Neural progenitor cell (in vitro differentiated cells): Measurements from ENCODE around the gene IWS1. TPM values are rescaled to one million over a fixed set of nuclear protein-coding genes. Genes with fewer than 3 reads are reported as not detected.

Experiments used
- DNase-seq: peaks from one replicate; pipeline ENCODE4 v3.0.0-alpha.2; 2016; ENCODE audit warnings: low spot score
- H2AFZ ChIP-seq: fragments of 200-600 bp; sonication (generic); replicated peaks from 2 replicates; pipeline ENCODE4 v1.6.1; 2016; ENCODE audit warnings: antibody characterized with exemption
- H3F3A ChIP-seq: fragments of 200-600 bp; sonication (generic); 2 replicates; pipeline ENCODE4 v1.6.1; 2016; ENCODE audit warnings: antibody characterized with exemption, low read depth
- H3K27ac ChIP-seq: fragments of 200-600 bp; sonication (generic); 2 replicates; pipeline ENCODE4 v1.5.1; 2016; ENCODE audit warnings: mild to moderate bottlenecking
- H3K27me3 ChIP-seq: fragments of 200-600 bp; sonication (generic); 2 replicates; pipeline ENCODE4 v1.6.1; 2016; ENCODE audit warnings: mild to moderate bottlenecking, moderate library complexity
- H3K36me3 ChIP-seq: fragments of 200-600 bp; sonication (generic); 2 replicates; pipeline ENCODE4 v1.5.1; 2016
- H3K4me1 ChIP-seq: fragments of 200-600 bp; sonication (generic); 2 replicates; pipeline ENCODE4 v1.6.1; 2016; ENCODE audit warnings: mixed run types
- H3K4me2 ChIP-seq: fragments of 200-600 bp; sonication (generic); 2 replicates; pipeline ENCODE4 v1.6.1; 2016
- H3K4me3 ChIP-seq: fragments of 200-600 bp; sonication (generic); 2 replicates; pipeline ENCODE4 v1.5.1; 2016
- H3K79me2 ChIP-seq: fragments of 200-600 bp; sonication (generic); 2 replicates; pipeline ENCODE4 v1.6.1; 2016; ENCODE audit warnings: low read depth
- H3K9ac ChIP-seq: fragments of 200-600 bp; sonication (generic); 2 replicates; pipeline ENCODE4 v1.6.1; 2016
- H3K9me3 ChIP-seq: fragments of 200-600 bp; sonication (generic); 2 replicates; pipeline ENCODE4 v1.5.1; 2016; ENCODE audit warnings: low read depth
- H4K20me1 ChIP-seq: fragments of 200-600 bp; sonication (generic); 2 replicates; pipeline ENCODE4 v1.6.1; 2016; ENCODE audit warnings: low read depth
- H3K27ac Mint-ChIP-seq: 3 replicates; pipeline ENCODE4 v1.8.0; 2021; ENCODE audit warnings: mixed read lengths
- H3K27me3 Mint-ChIP-seq: 2 replicates; pipeline ENCODE4 v1.8.0; 2022; ENCODE audit warnings: low read depth, mild to moderate bottlenecking, inconsistent platforms, moderate library complexity, mixed read lengths; ENCODE audit not compliant: insufficient read depth
- H3K36me3 Mint-ChIP-seq: 3 replicates; pipeline ENCODE4 v1.8.0; 2021; ENCODE audit warnings: mixed read lengths
- H3K4me1 Mint-ChIP-seq: 3 replicates; pipeline ENCODE4 v1.8.0; 2021; ENCODE audit warnings: mixed read lengths
- H3K4me3 Mint-ChIP-seq: 3 replicates; pipeline ENCODE4 v1.8.0; 2021; ENCODE audit warnings: mild to moderate bottlenecking, moderate library complexity, mixed read lengths
- H3K9me3 Mint-ChIP-seq: 3 replicates; pipeline ENCODE4 v1.8.0; 2020; ENCODE audit warnings: mixed read lengths
- EZH2 ChIP-seq: fragments of 200-600 bp; sonication (generic); IDR thresholded peaks from 2 replicates; pipeline ENCODE4 v1.6.1; 2017; ENCODE audit warnings: antibody characterized with exemption, mild to moderate bottlenecking, moderate library complexity
- EZH2phosphoT487 ChIP-seq: fragments of 200-600 bp; sonication (generic); IDR thresholded peaks from 2 replicates; pipeline ENCODE4 v1.6.1; 2017; ENCODE audit warnings: antibody characterized with exemption
- total RNA-seq: library from RNA; depleted of rRNA; stranded (reverse); fragments of >200 nt; gene quantifications from 2 replicates; pipeline ENCODE4 v1.2.3, GENCODE V29; 2015; ENCODE audit warnings: low replicate concordance
- TF ChIP-seq, protein P1 (sequence below): fragments of 200-600 bp; sonication (generic); IDR thresholded peaks from 2 replicates; pipeline ENCODE4 v1.5.1; 2017; ENCODE audit warnings: antibody characterized with exemption, mild to moderate bottlenecking

The IWS1 gene
- total RNA-seq, 1 donor from 2014 or later: 115 TPM

DNA sequence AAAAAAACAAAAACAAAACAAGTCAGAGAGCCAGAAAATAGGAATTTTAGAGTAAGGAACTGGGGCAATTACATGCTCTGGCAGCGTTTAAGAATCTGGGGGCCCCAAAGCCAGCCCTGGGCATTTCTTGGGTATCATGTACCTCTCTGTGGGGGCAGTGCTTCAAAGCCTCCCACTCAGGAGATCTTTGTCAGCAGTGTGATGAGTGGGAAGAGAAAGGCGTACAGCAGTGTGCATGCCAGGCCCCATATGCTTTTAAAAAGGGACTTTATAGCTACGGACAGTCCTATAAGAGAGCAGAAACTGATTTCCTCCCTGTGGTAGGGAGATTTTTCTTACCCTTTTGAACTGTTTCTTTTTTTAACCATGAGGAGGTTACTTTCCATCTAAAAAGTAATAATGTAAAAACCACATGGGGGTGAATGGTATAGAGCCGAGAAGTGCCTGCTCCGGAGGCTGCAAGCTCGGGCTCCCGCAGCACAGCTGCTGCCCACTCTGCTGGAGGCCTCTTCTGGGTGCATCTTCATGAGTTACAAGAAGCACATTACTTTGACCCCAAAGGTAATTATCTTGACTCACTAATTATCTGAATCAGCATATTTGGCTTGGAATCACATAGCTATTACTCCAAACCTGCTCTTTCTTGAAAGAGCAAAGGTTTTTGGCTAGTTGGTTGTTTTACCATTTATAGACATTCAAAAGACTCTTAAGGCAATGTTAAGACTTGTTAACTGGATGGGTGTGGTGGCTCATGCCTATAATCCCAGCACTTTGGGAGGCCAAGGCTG lies 61.6 kb downstream of the IWS1 start:
- TF ChIP-seq EZH2phosphoT487 (no peak), EZH2 (no peak)
- TF ChIP-seq, protein P1, sequence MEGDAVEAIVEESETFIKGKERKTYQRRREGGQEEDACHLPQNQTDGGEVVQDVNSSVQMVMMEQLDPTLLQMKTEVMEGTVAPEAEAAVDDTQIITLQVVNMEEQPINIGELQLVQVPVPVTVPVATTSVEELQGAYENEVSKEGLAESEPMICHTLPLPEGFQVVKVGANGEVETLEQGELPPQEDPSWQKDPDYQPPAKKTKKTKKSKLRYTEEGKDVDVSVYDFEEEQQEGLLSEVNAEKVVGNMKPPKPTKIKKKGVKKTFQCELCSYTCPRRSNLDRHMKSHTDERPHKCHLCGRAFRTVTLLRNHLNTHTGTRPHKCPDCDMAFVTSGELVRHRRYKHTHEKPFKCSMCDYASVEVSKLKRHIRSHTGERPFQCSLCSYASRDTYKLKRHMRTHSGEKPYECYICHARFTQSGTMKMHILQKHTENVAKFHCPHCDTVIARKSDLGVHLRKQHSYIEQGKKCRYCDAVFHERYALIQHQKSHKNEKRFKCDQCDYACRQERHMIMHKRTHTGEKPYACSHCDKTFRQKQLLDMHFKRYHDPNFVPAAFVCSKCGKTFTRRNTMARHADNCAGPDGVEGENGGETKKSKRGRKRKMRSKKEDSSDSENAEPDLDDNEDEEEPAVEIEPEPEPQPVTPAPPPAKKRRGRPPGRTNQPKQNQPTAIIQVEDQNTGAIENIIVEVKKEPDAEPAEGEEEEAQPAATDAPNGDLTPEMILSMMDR: no peak
- Histone ChIP-seq H3K9ac (no peak overlapping the region), H3K9me3 (no peaks in the 10 kb centered on the region), H3K36me3 (no peaks in the 10 kb centered on the region), H2AFZ (no peak overlapping the region), H3K4me2 (no peak overlapping the region), H4K20me1 (no peaks in the 10 kb centered on the region), H3K27me3 (no peaks in the 10 kb centered on the region), H3F3A (peaks cover 24% of the 10 kb centered on the region), H3K27ac (no peak overlapping the region), H3K4me3 (no peak overlapping the region), H3K79me2 (no peaks in the 10 kb centered on the region), H3K4me1 (peaks cover 21% of the 10 kb centered on the region)
- H3K4me3 Mint-ChIP-seq: no peak overlapping the region
- H3K4me1 Mint-ChIP-seq: peaks cover 10% of the 10 kb centered on the region
- H3K27ac Mint-ChIP-seq: no peak overlapping the region
- H3K27me3 Mint-ChIP-seq: peaks cover 5% of the 10 kb centered on the region
- H3K36me3 Mint-ChIP-seq: peaks cover 7% of the 10 kb centered on the region
- no peak for DNase-seq
- H3K9me3 Mint-ChIP-seq: no peaks in the 10 kb centered on the region

DNA sequence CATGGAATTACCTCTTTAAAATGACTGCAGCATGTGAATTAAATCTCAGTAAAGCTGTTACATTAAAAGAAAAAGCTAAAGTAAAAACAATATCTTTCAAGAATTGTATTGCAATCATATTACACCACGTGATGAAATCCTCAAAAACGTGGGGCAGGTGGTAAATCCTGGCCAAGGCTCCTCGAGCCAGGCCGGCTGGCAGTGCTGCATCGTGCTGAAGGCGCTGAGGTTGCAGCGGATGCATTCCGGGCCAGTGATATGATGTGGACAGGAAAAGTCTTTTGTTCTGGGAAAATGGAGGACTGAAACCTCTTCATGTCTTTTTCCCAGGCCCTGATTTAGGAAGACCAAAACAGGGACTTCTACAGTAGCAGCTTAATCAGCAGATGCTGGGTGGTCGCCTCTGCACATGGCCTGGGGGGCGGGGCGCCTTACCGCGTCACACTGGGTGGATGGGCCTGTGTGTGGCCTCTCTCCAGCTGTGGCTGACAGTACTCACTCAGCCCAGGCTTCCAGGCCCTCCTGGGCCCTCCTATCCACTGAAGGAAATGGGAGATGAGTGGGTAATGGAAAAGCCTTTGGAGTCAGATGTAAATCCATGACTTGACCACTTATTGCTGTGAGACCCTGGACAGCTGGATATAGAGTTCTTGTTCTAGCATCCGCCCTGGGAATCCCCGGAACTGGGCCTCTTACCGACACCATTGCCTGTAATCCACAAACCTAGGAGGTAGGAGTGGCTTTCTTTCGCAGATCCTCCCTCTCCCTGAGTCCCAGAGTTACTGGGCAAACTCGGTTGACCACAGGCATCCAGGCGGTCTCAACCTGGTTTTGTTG lies 62.9 kb downstream of the IWS1 start:
- no peak overlapping the region for H3K4me3 Mint-ChIP-seq
- no peak overlapping the region for H3K27ac Mint-ChIP-seq
- H3K4me1 Mint-ChIP-seq: peaks cover 10% of the 10 kb centered on the region
- H3K4me3 ChIP-seq: no peak overlapping the region
- no peak overlapping the region for H3K9ac ChIP-seq
- H3K27me3 Mint-ChIP-seq: peaks cover 3% of the 10 kb centered on the region
- no peaks in the 10 kb centered on the region for H3K36me3 ChIP-seq
- no peak for TF ChIP-seq EZH2phosphoT487
- TF ChIP-seq EZH2: no peak
- TF ChIP-seq, protein P1: no peak
- H3K27me3 ChIP-seq: no peaks in the 10 kb centered on the region
- no peaks in the 10 kb centered on the region for H4K20me1 ChIP-seq
- peaks cover 24% of the 10 kb centered on the region for H3F3A ChIP-seq
- peak; percentile 81 for DNase-seq
- H3K9me3 Mint-ChIP-seq: no peaks in the 10 kb centered on the region
- peak overlapping the region; percentile 4 for H2AFZ ChIP-seq
- H3K36me3 Mint-ChIP-seq: peaks cover 2% of the 10 kb centered on the region
- H3K4me1 ChIP-seq: peaks cover 21% of the 10 kb centered on the region
- H3K9me3 ChIP-seq: no peaks in the 10 kb centered on the region
- H3K27ac ChIP-seq: peak overlapping the region; percentile 18
- peak overlapping the region; percentile 15 for H3K4me2 ChIP-seq
- no peaks in the 10 kb centered on the region for H3K79me2 ChIP-seq

DNA sequence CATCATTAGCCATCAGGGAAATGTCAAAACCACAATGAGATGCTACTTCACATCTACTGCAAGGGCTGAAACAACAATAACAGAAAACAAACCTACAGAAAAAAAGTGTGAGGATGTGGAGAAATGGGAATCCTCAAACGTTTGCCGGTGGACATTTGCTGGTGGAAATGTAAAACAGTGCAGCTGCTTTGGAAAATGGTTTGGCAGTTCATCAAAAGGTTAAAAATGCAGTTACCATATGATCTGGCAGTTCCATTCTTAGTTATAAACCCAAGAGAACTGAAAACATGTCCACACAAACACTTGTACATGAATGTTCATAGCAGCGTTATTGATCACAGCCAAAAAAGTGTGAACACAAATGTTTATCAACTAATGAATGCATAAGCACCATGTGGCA lies 63.8 kb downstream of the IWS1 start:
- H3K9ac ChIP-seq: no peak overlapping the region
- DNase-seq: no peak
- H3K27me3 ChIP-seq: no peaks in the 10 kb centered on the region
- no peaks in the 10 kb centered on the region for H3K79me2 ChIP-seq
- TF ChIP-seq, protein P1: no peak
- TF ChIP-seq EZH2phosphoT487: no peak
- TF ChIP-seq EZH2: no peak
- no peaks in the 10 kb centered on the region for H3K9me3 Mint-ChIP-seq
- no peak overlapping the region for H3K4me3 Mint-ChIP-seq
- peaks cover 10% of the 10 kb centered on the region for H3K4me1 Mint-ChIP-seq
- H4K20me1 ChIP-seq: no peaks in the 10 kb centered on the region
- H3K4me2 ChIP-seq: no peak overlapping the region
- no peaks in the 10 kb centered on the region for H3K36me3 ChIP-seq
- H3K36me3 Mint-ChIP-seq: no peaks in the 10 kb centered on the region
- H3K27ac Mint-ChIP-seq: no peak overlapping the region
- H2AFZ ChIP-seq: no peak overlapping the region
- no peak overlapping the region for H3K4me3 ChIP-seq
- no peak overlapping the region for H3K27ac ChIP-seq
- H3K9me3 ChIP-seq: no peaks in the 10 kb centered on the region
- H3F3A ChIP-seq: peaks cover 27% of the 10 kb centered on the region
- H3K27me3 Mint-ChIP-seq: peaks cover 2% of the 10 kb centered on the region
- H3K4me1 ChIP-seq: peaks cover 21% of the 10 kb centered on the region
